Left cardiac atrium (tissue), 4 donors: ENCODE results near the gene DTX3L. TPM values are rescaled to one million over a fixed set of nuclear protein-coding genes. Genes with fewer than 3 reads are reported as not detected.
A peak's percentile ranks its signal among the peaks of the same experiment; 100 is the strongest.

Experiments
- ATAC-seq, 2 donors: fragments of 200-7000 bp; cut with Tn5 transposase; one replicate each; pipeline ENCODE4 v1.9.1; 2020; ENCODE audit warnings: mild to moderate bottlenecking in 2 of 2, moderate library complexity in 2 of 2
- DNase-seq: peaks from one replicate; pipeline ENCODE4 v3.0.0-alpha.2; 2020
- intact Hi-C, 2 donors: fragments of 100-400 bp; cut with DNase I; formaldehyde crosslinking; loops; one replicate each; pipeline versions ENCODE4 v1.14.1 to v1.15.1; 2022 to 2023
- long read RNA-seq: library from polyadenylated mRNA; unstranded; transcript quantifications from one replicate; pipeline ENCODE4 v2.0.0, GENCODE V29; 2021
- total RNA-seq, 2 donors: library from RNA; stranded (reverse); fragmentation: NEBNext Ultra II Directional; extraction: Animal tissue kit (Norgen Biotek cat#: 25700); gene quantifications; one replicate each; pipeline ENCODE4 v1.2.1, GENCODE V29; 2021
- donor health status: DM: no; HTN: yes; CAD: no.
- donor health status: DM: no; HTN: yes; CAD: no; lungs with severe emphysema.
- donor health status: DM: yes; HTN: yes; CAD: no.
- donor health status: Dilated cardiomyopathy.

Gene DTX3L
- total RNA-seq, result 10 to 100 TPM; 13.6 to 25.0 TPM
- long read RNA-seq, full-length matches to known transcripts, result 8 of 15 reads
- long read RNA-seq, partial matches to known transcripts, result 4 of 15 reads
- long read RNA-seq, other reads (novel, unspliced or antisense), result 3 of 15 reads

- peak; percentile 99 for ATAC-seq
- intact Hi-C loops, result loop anchor here in 1 of 2 donors (5.0 kb wide), 1 partner anchor 113 kb away; no protein-coding TSS in a partner anchor
- DNase-seq, result peak; percentile 89
These were observed at the start of gene DTX3L, which contains the start of gene PARP9 for GRCh38 chr3:122564155-122564912. Gene DTX3L (plus strand): TSS chr3:122564338. CDS start chr3:122564427, 89 bp downstream. Gene PARP9 (minus strand): TSS chr3:122564300. CDS start chr3:122559620, 4,680 bp downstream.

- no peak for DNase-seq
- ATAC-seq, result no peak
- intact Hi-C loops, result no loop called here
These were observed 49.1 kb upstream of the DTX3L start for GRCh38 chr3:122515020-122515468.

GRCh38 chr3:122515870-122516269 is 48.3 kb upstream of the DTX3L start:
- ATAC-seq, result no peak
- intact Hi-C loops, result no loop called here
- DNase-seq, result no peak

- intact Hi-C loops, result no loop called here
- DNase-seq (no peak), ATAC-seq (no peak)
These were observed 47.2 kb upstream of the DTX3L start for GRCh38 chr3:122516846-122517360.

GRCh38 chr3:122519693-122520092 is 44.4 kb upstream of the DTX3L start:
- ATAC-seq, result no peak
- intact Hi-C loops, result no loop called here

GRCh38 chr3:122520861-122521260 is 43.3 kb upstream of the DTX3L start:
- no peak for DNase-seq
- no peak for ATAC-seq
- intact Hi-C loops, result no loop called here

More at GRCh38 chr3:122519693-122520092, 44.4 kb upstream of the DTX3L start:
- no peak for DNase-seq

GRCh38 chr3:122523317-122523716 is 40.8 kb upstream of the DTX3L start:
- ATAC-seq (no peak), DNase-seq (no peak)

GRCh38 chr3:122530164-122530563 is 34.0 kb upstream of the DTX3L start:
- no peak for ATAC-seq
- no peak for DNase-seq
- intact Hi-C loops, result no loop called here

More at GRCh38 chr3:122523317-122523716, 40.8 kb upstream of the DTX3L start:
- intact Hi-C loops, result no loop called here

- DNase-seq, result no peak
- no peak for ATAC-seq
- intact Hi-C loops, result no loop called here
These were observed 30.7 kb upstream of the DTX3L start for GRCh38 chr3:122533480-122533879.

- ATAC-seq (peak in 1 of 2 donors; percentile 88), DNase-seq (no peak)
- intact Hi-C loops, result no loop called here
These were observed 30.2 kb upstream of the DTX3L start for GRCh38 chr3:122533931-122534334.

- ATAC-seq (no peak), DNase-seq (no peak)
- intact Hi-C loops, result no loop called here
These were observed 28.0 kb upstream of the DTX3L start for GRCh38 chr3:122535964-122536631.

GRCh38 chr3:122536632-122537001 is 27.5 kb upstream of the DTX3L start:
- no peak for ATAC-seq
- intact Hi-C loops, result no loop called here
- DNase-seq, result no peak

GRCh38 chr3:122538956-122539490 is 25.1 kb upstream of the DTX3L start:
- intact Hi-C loops, result no loop called here
- ATAC-seq (no peak), DNase-seq (no peak)

- no peak for ATAC-seq
- DNase-seq, result no peak
- intact Hi-C loops, result no loop called here
These were observed 18.0 kb upstream of the DTX3L start for GRCh38 chr3:122546151-122546550.

GRCh38 chr3:122548076-122548475 is 16.1 kb upstream of the DTX3L start:
- no peak for ATAC-seq

GRCh38 chr3:122548619-122549018 is 15.5 kb upstream of the DTX3L start:
- ATAC-seq (no peak), DNase-seq (no peak)
- intact Hi-C loops, result no loop called here

More at GRCh38 chr3:122548076-122548475, 16.1 kb upstream of the DTX3L start:
- intact Hi-C loops, result no loop called here
- no peak for DNase-seq

GRCh38 chr3:122553171-122553570 is 11.0 kb upstream of the DTX3L start:
- no peak for ATAC-seq
- intact Hi-C loops, result no loop called here

GRCh38 chr3:122555275-122556071 is 8.7 kb upstream of the DTX3L start:
- intact Hi-C loops, result no loop called here

More at GRCh38 chr3:122553171-122553570, 11.0 kb upstream of the DTX3L start:
- DNase-seq, result no peak

GRCh38 chr3:122557356-122557755 is 6.8 kb upstream of the DTX3L start:
- intact Hi-C loops, result no loop called here
- ATAC-seq (no peak), DNase-seq (no peak)

More at GRCh38 chr3:122555275-122556071, 8.7 kb upstream of the DTX3L start:
- ATAC-seq (peak; percentile 86 to 91), DNase-seq (no peak)
